Esophagus squamous epithelium (tissue), 5 donors: ENCODE measurements around the gene SDC4. TPM values are rescaled to one million over a fixed set of nuclear protein-coding genes. Genes with fewer than 3 reads are reported as not detected.
A peak's percentile ranks its signal among the peaks of the same experiment; 100 is the strongest.

Source experiments
- DNase-seq: peaks from one replicate; lab custom pipeline; 2025; lab: John Stamatoyannopoulos, UW
- H3K27ac ChIP-seq, 4 donors: fragments of 200-600 bp; sonication (generic); one replicate each; pipeline ENCODE4 v1.5.1; 2016 to 2019; ENCODE audit warnings: mild to moderate bottlenecking in 1 of 4
- H3K27me3 ChIP-seq, 4 donors: fragments of 200-600 bp; sonication (generic); 1 replicate in 3 of 4; 2 replicates in 1 of 4; pipeline versions ENCODE4 v1.5.1 to v1.6.0; 2017 to 2021; ENCODE audit warnings: antibody characterized with exemption in 1 of 4
- H3K36me3 ChIP-seq, 3 donors: fragments of 200-600 bp; sonication (generic); one replicate each; pipeline ENCODE4 v1.5.1; 2016 to 2019
- H3K4me1 ChIP-seq, 3 donors: fragments of 200-600 bp; sonication (generic); one replicate each; pipeline ENCODE4 v1.5.1; 2017 to 2019
- H3K4me3 ChIP-seq, 4 donors: fragments of 200-600 bp; sonication (generic); 1 replicate in 3 of 4; 2 replicates in 1 of 4; pipeline ENCODE4 v1.5.1; 2016 to 2019; ENCODE audit warnings: mild to moderate bottlenecking in 2 of 4, moderate library complexity in 1 of 4
- H3K9me3 ChIP-seq, 3 donors: fragments of 200-600 bp; sonication (generic); one replicate each; pipeline ENCODE4 v1.5.1; 2016 to 2019
- POLR2A ChIP-seq, 4 donors: fragments of 450-650 bp; IDR thresholded peaks; one replicate each; pipeline ENCODE4 v1.6.1; 2017; ENCODE audit warnings: antibody characterized with exemption in 4 of 4, mild to moderate bottlenecking in 4 of 4, moderate library complexity in 3 of 4
- WGBS, 2 donors: methylation state at CpG; one replicate each; pipeline ENCODE4 v1.1.5; 2018; 5-methylcytosine and 5-hydroxymethylcytosine counted together
- intact Hi-C: fragments of 100-400 bp; cut with DNase I; formaldehyde crosslinking; loops from one replicate; pipeline ENCODE4 v1.15.0; 2022
- total RNA-seq, 4 donors: library from RNA; depleted of rRNA; stranded (reverse); fragments of >200 nt; gene quantifications; one replicate each; pipeline ENCODE4 v1.1.0, GENCODE V29; 2016
- TF ChIP-seq, protein P1 (sequence below), 6 experiments: fragments of 450-650 bp in 4 of 6; fragments of 200-600 bp in 2 of 6; sonication (generic) in 2 of 6; IDR thresholded peaks; one replicate each; pipeline ENCODE4 v1.5.1; 2016 to 2019; ENCODE audit warnings: antibody characterized with exemption in 6 of 6, mild to moderate bottlenecking in 4 of 6, moderate library complexity in 4 of 6
- donor health status: DM: yes; HTN: yes; CAD: no.

SDC4 gene
- total RNA-seq, 4 donors from 2014 or later, result 88.1 to 174 (median 120) TPM

DNA sequence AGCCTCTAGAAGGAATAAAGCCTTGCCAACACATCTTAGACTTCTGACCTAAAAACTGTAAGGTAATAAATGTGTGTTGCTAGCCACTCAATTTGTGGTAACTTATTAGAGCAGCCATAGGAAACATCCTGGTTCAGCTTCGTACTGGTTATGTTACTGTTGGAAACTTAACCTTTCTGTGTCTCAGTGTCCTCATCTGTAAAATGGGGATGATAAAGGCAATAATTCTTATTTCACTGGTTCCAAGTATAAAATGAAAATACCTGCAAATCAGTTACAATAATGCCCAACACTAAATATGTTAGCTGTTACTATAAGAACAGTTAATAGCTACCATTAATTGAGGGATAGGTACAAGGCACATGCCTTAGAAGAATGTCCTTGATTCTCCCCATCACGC lies 55.9 kb downstream of the SDC4 start:
- intact Hi-C loops, result loop anchor here (10.0 kb wide), 1 partner anchor 158 kb away; no protein-coding TSS in a partner anchor
- no peak overlapping the region for H3K27ac ChIP-seq
- peaks cover 0 to 56% (median 0%) of the 10 kb centered on the region in 4 donors for H3K27me3 ChIP-seq
- H3K4me3 ChIP-seq, result no peak overlapping the region
- H3K36me3 ChIP-seq, result no peaks in the 10 kb centered on the region
- no peak for DNase-seq
- no peak for TF ChIP-seq POLR2A (IDR thresholded peaks at IDR 0.05)
- TF ChIP-seq, protein P1, sequence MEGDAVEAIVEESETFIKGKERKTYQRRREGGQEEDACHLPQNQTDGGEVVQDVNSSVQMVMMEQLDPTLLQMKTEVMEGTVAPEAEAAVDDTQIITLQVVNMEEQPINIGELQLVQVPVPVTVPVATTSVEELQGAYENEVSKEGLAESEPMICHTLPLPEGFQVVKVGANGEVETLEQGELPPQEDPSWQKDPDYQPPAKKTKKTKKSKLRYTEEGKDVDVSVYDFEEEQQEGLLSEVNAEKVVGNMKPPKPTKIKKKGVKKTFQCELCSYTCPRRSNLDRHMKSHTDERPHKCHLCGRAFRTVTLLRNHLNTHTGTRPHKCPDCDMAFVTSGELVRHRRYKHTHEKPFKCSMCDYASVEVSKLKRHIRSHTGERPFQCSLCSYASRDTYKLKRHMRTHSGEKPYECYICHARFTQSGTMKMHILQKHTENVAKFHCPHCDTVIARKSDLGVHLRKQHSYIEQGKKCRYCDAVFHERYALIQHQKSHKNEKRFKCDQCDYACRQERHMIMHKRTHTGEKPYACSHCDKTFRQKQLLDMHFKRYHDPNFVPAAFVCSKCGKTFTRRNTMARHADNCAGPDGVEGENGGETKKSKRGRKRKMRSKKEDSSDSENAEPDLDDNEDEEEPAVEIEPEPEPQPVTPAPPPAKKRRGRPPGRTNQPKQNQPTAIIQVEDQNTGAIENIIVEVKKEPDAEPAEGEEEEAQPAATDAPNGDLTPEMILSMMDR (IDR thresholded peaks at IDR 0.05), result no peak
- H3K4me1 ChIP-seq, result peaks cover 5 to 23% (median 6%) of the 10 kb centered on the region in 3 donors
- WGBS, 2 donors, result 84 to 89% methylated on average over 2 of the region's 2 CpGs
- no peaks in the 10 kb centered on the region for H3K9me3 ChIP-seq

DNA sequence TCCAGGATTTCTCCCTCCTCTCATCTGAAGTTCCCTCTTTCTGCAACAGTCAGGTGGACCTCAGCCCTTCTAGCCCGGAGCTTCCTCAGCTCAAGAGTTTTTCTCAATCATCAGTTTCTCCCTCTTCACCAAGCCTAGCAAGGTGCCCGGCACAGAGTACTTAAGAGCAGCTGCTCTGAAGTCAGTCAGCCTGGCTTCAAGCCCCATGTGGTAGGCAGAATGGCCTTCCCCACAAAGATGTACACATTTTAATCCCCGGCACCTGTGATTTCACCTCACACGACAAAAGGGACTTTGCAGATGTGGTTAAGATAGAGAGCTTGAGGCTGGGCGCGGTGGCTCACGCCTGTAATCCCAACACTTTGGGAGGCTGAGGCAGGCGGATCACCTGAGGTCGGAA lies 56.7 kb downstream of the SDC4 start:
- Histone ChIP-seq H3K27me3 (peaks cover 0 to 56% (median 0%) of the 10 kb centered on the region in 4 donors), H3K4me3 (no peak overlapping the region), H3K9me3 (no peaks in the 10 kb centered on the region), H3K27ac (no peak overlapping the region), H3K4me1 (peaks cover 5 to 23% (median 6%) of the 10 kb centered on the region in 3 donors), H3K36me3 (no peaks in the 10 kb centered on the region)
- intact Hi-C loops, result loop anchor here (10.0 kb wide), 1 partner anchor 157 kb away; no protein-coding TSS in a partner anchor
- TF ChIP-seq, protein P1 (IDR thresholded peaks at IDR 0.05), result no peak
- TF ChIP-seq POLR2A (IDR thresholded peaks at IDR 0.05), result no peak
- no peak for DNase-seq
- WGBS, 2 donors, result 71 to 80% methylated on average over 2 to 9 of the region's 9 CpGs

DNA sequence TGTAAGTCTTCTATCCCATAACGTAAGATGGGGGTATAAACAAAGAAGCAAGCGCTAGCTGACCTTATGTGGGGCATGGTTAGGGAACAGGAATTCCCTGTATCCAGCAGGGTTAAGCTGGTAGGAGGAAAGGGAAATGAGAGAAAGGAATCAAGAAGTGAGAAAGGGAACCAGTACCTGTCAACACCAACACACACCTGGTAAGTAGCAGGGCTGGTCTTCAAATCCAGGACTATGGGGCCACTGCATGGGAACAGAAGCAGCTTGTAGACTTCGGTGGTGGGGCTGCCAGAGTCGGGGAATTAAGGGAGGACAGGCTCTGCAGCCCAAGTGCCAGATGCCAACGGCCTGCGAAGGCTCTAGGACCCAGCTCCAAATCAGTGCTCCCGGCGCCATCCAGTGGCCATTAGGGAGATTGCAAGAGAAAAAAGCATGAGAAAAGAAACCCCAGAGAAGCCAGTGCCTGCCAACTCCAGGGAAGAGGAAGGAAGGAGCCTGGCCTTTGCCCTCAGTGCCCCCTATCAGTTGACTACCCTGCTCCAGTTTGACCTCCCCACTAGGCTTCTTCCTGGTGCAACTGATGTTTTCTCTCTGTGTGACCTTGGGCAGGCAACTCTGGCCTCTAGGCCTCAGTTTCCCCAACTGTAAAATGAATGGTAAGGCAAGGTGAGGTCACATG lies 57.4 kb downstream of the SDC4 start:
- Histone ChIP-seq H3K36me3 (no peaks in the 10 kb centered on the region), H3K4me3 (no peak overlapping the region), H3K27me3 (peaks cover 0 to 49% (median 0%) of the 10 kb centered on the region in 4 donors), H3K27ac (no peak overlapping the region), H3K4me1 (peaks cover 5 to 28% (median 6%) of the 10 kb centered on the region in 3 donors), H3K9me3 (no peaks in the 10 kb centered on the region)
- 13% methylated on average over 4 to 7 of the region's 8 CpGs for WGBS, 2 donors
- intact Hi-C loops, result loop anchor here (10.0 kb wide), 1 partner anchor 156 kb away; no protein-coding TSS in a partner anchor
- DNase-seq, result no peak
- TF ChIP-seq POLR2A (IDR thresholded peaks at IDR 0.05), result no peak
- TF ChIP-seq, protein P1 (IDR thresholded peaks at IDR 0.05), result peak; percentile 66 to 92 (median 84)

DNA sequence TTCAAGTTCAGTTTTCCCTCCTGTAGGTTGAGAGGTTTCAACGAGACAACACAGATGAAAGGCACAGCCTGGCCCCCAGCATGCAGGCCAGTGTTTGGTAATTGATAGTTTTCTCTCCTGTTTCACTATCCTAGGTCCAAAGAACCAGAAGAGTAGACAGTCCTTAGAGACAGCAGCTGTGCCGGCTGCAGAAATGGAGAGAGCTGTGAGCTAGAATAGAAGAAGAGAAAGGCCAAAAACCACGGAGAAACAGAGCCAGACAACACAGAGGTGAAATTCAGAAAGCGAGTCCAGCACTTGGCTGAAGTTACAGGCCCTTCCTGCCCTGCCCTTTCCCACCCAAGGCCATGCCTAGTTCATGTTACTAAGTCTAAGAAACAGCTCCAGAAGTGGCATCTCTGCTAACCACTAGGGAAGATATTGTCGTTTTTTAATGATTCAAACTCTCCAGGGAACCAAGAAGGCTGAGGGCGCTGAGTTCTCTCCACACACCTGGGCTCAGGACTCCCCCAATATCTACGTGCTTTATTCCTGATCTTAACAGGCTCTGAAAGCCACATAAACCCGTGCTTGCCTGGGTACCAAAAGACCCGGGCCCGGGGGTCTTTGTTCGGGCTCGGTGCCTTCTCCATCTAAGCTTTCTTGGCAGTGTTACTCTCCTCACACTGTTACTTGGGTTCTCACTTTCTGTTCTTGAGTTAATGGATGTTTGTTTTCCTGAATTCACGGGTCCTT lies 58.1 kb downstream of the SDC4 start:
- 66 to 78% methylated on average over 10 to 12 of the region's 13 CpGs for WGBS, 2 donors
- intact Hi-C loops, result loop anchor here (10.0 kb wide), 1 partner anchor 155 kb away; no protein-coding TSS in a partner anchor
- no peak for DNase-seq

More for the DNA sequence above, 58.1 kb downstream of the SDC4 start:
- Histone ChIP-seq H3K4me3 (no peak overlapping the region), H3K9me3 (no peaks in the 10 kb centered on the region), H3K27ac (no peak overlapping the region), H3K4me1 (peaks cover 5 to 35% (median 6%) of the 10 kb centered on the region in 3 donors), H3K27me3 (peaks cover 0 to 41% (median 0%) of the 10 kb centered on the region in 4 donors), H3K36me3 (no peaks in the 10 kb centered on the region)
- TF ChIP-seq POLR2A (IDR thresholded peaks at IDR 0.05), result no peak
- TF ChIP-seq, protein P1 (IDR thresholded peaks at IDR 0.05), result no peak
